Colonic mucosa (tissue), 4 donors: ENCODE measurements around the gene PLAGL1. TPM values are rescaled to one million over a fixed set of nuclear protein-coding genes. Genes with fewer than 3 reads are reported as not detected.

Source experiments
- DNase-seq: peaks from one replicate; pipeline ENCODE4 v3.0.0-alpha.2; 2020
- H3K27ac ChIP-seq: fragments of 200-600 bp; one replicate; pipeline ENCODE4 v1.8.0; 2021
- H3K27me3 ChIP-seq: fragments of 200-600 bp; one replicate; pipeline ENCODE4 v1.8.0; 2021
- H3K36me3 ChIP-seq: fragments of 200-600 bp; one replicate; pipeline ENCODE4 v1.8.0; 2021
- H3K4me1 ChIP-seq: fragments of 200-600 bp; one replicate; pipeline ENCODE4 v1.8.0; 2021; ENCODE audit warnings: mild to moderate bottlenecking
- H3K4me3 ChIP-seq: fragments of 200-600 bp; one replicate; pipeline ENCODE4 v1.8.0; 2021
- H3K9ac ChIP-seq, 2 donors: one replicate each; pipeline ENCODE4 v1.7.0; 2013; ENCODE audit warnings: control low read depth in 2 of 2, low read depth in 2 of 2, low read length in 2 of 2
- H3K9me3 ChIP-seq: fragments of 200-600 bp; one replicate; pipeline ENCODE4 v1.8.0; 2021
- intact Hi-C: fragments of 100-400 bp; cut with DNase I; formaldehyde crosslinking; loops from one replicate; pipeline ENCODE4 v1.14.1; 2022
- total RNA-seq, 2 donors: library from RNA; stranded (reverse); fragmentation: NEBNext Ultra II Directional in 1 of 2; extraction: Animal tissue kit (Norgen Biotek cat#: 25700) in 1 of 2; gene quantifications; one replicate each; pipeline ENCODE4 v1.2.1, GENCODE V29; 2021
- TF ChIP-seq, protein P1 (sequence below): fragments of 200-600 bp; IDR thresholded peaks from one replicate; pipeline ENCODE4 v1.8.0; 2022; ENCODE audit warnings: antibody characterized with exemption, mild to moderate bottlenecking
- donor health status: healthy.
- donor health status: DM: no; HTN: no; CAD: no.
- donor health status: DM: no; HTN: no; CAD: no.

PLAGL1 gene
- total RNA-seq, 2 donors from 2014 or later, result 30.2 to 51.1 TPM

- Histone ChIP-seq H3K9me3 (no peaks in the 10 kb centered on the region), H3K36me3 (no peaks in the 10 kb centered on the region), H3K27ac (no peak overlapping the region), H3K4me1 (peaks cover 4% of the 10 kb centered on the region), H3K4me3 (no peak overlapping the region), H3K9ac (no peak overlapping the region), H3K27me3 (no peaks in the 10 kb centered on the region)
- intact Hi-C loops, result no loop called here
- no peak for DNase-seq
- TF ChIP-seq, protein P1, sequence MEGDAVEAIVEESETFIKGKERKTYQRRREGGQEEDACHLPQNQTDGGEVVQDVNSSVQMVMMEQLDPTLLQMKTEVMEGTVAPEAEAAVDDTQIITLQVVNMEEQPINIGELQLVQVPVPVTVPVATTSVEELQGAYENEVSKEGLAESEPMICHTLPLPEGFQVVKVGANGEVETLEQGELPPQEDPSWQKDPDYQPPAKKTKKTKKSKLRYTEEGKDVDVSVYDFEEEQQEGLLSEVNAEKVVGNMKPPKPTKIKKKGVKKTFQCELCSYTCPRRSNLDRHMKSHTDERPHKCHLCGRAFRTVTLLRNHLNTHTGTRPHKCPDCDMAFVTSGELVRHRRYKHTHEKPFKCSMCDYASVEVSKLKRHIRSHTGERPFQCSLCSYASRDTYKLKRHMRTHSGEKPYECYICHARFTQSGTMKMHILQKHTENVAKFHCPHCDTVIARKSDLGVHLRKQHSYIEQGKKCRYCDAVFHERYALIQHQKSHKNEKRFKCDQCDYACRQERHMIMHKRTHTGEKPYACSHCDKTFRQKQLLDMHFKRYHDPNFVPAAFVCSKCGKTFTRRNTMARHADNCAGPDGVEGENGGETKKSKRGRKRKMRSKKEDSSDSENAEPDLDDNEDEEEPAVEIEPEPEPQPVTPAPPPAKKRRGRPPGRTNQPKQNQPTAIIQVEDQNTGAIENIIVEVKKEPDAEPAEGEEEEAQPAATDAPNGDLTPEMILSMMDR, result no peak
Observed at GRCh38 chr6:143969077-143969476, 39.0 kb downstream of the PLAGL1 start.

DNA sequence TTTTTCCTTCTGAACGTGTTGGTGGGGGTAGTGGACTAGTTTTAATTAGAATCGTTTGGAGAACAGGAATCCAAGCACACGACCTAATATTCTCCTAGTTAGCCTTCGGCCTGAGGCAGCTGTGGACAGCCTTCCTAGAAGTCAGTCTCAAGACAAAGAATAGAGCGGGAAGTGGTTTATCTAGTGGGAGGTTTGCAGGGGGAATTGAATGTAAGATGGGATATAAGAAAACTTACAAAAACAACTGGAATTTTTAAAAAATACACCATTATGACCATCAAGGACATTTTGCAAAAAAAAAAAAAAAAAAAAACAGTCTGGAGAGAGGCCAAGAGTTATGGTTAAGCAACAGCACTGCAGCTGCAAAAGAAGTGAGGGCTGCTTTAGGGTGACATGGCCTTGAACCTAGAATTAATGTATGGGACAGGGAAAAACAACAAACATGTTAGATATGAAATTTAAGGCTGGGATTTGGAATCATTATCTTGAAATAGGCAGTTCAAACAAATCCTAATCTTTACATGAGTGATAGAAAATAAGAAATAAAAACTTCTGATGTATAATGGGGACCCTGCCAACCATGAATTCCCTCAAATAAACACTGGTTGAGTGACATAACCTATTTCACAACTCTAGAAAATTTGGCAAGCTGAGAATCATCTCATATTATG is 40.2 kb downstream of the PLAGL1 start:
- Histone ChIP-seq H3K4me3 (no peak overlapping the region), H3K27me3 (no peaks in the 10 kb centered on the region), H3K27ac (no peak overlapping the region), H3K4me1 (peaks cover 4% of the 10 kb centered on the region), H3K9ac (no peak overlapping the region), H3K9me3 (no peaks in the 10 kb centered on the region), H3K36me3 (no peaks in the 10 kb centered on the region)
- intact Hi-C loops, result no loop called here
- DNase-seq, result no peak
- TF ChIP-seq, protein P1, result no peak

- TF ChIP-seq, protein P1, result no peak
- no peak overlapping the region for H3K4me3 ChIP-seq
- H3K4me1 ChIP-seq, result peaks cover 4% of the 10 kb centered on the region
- no peak overlapping the region for H3K9ac ChIP-seq
- no peaks in the 10 kb centered on the region for H3K27me3 ChIP-seq
- intact Hi-C loops, result no loop called here
- H3K9me3 ChIP-seq, result no peaks in the 10 kb centered on the region
- no peaks in the 10 kb centered on the region for H3K36me3 ChIP-seq
- no peak overlapping the region for H3K27ac ChIP-seq
- no peak for DNase-seq
Observed at GRCh38 chr6:143966312-143966711, 41.7 kb downstream of the PLAGL1 start.

- intact Hi-C loops, result no loop called here
- TF ChIP-seq, protein P1, result no peak
- H3K9ac ChIP-seq, result no peak overlapping the region
- H3K27ac ChIP-seq, result no peak overlapping the region
- H3K27me3 ChIP-seq, result no peaks in the 10 kb centered on the region
- no peak overlapping the region for H3K4me3 ChIP-seq
- H3K4me1 ChIP-seq, result peaks cover 4% of the 10 kb centered on the region
- no peaks in the 10 kb centered on the region for H3K9me3 ChIP-seq
- H3K36me3 ChIP-seq, result no peaks in the 10 kb centered on the region
- DNase-seq, result no peak
Observed at GRCh38 chr6:143965503-143966171, 42.4 kb downstream of the PLAGL1 start.

DNA sequence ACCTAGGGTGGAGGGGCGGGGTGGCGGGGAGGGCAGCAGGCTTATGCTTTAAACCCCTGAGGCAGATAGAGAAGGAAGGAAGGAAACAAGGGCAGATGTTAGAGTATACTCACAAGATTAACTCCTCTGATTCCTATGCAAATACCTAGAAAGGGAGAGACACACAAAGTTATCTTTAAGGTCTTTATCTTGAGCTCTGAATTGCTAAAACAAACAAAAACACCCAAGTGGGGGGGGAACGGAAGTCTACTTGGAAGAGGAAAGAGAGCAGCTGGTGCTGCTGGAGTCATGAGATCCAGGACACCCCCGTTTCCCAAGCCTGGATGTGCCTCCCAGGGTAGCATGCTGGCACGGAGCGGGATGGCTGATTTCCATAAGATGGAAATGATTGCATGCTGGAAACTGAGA is 43.4 kb downstream of the PLAGL1 start:
- H3K36me3 ChIP-seq, result no peaks in the 10 kb centered on the region
- no peak for DNase-seq
- no peak overlapping the region for H3K27ac ChIP-seq
- H3K4me3 ChIP-seq, result no peak overlapping the region
- H3K9me3 ChIP-seq, result no peaks in the 10 kb centered on the region
- no peaks in the 10 kb centered on the region for H3K27me3 ChIP-seq
- no peak overlapping the region for H3K9ac ChIP-seq
- H3K4me1 ChIP-seq, result no peaks in the 10 kb centered on the region
- TF ChIP-seq, protein P1, result no peak
- intact Hi-C loops, result no loop called here
